Activated CD4-positive, alpha-beta T cell treated with anti-CD3 and anti-CD28 coated beads, Interleukin-2, amount 50 U/mL, for 1 hour (primary cell): ENCODE data around the gene DCST2.

Experiments
- DNase-seq: peaks from one replicate; pipeline ENCODE4 v3.0.0-alpha.2; 2020

DCST2 gene

DNA sequence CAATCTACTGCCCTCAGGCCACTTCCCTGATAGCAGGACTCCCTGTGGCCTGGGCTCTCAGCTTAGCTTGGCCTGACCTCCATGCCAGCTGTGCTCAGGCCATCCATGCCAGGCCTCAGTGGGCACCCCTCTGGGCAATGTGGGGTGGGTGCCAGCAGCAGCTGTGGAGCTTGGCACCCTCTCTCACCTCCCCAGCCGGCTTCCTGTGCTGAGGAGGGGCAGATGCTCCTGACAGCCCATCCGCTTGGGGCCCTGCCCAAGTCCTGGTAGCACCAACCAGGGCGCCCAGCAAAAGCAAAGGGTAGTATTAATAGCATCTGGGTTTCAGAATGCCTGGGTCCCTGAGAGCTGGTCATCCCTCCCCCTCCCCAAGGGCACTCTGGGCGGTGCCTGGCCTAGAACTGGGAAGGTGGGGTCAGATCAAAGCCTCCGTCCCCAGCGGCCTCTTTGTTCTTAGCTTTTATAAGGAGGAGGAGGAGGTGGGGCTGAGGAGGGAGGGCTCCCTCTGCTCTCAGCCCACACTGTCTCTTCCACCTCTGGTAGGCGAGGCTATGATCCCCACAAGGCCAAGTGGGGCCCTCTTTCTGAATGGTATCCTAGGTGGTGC lies 36.1 kb upstream of the DCST2 start:
- DNase-seq, result no peak

DNA sequence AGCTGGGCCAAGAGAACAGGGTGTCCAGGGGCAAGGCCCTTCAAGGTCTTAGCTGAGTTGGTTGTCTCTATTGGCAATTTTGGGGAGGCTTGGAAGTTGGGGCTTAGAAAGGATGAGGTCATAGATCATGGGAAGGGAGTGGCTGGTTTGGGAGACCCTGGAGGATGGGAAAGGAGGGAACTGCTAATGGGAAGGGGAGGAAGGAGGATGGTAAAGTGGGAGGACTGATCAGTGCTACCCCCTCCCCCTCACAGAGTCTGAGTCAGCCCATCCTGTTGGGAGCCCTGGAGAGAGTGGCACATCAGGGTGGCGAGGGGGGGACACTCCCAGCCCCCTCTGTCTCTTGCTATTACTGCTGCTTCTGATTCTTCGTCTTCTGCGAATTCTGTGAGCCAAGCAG lies 35.0 kb upstream of the DCST2 start:
- no peak for DNase-seq

DNA sequence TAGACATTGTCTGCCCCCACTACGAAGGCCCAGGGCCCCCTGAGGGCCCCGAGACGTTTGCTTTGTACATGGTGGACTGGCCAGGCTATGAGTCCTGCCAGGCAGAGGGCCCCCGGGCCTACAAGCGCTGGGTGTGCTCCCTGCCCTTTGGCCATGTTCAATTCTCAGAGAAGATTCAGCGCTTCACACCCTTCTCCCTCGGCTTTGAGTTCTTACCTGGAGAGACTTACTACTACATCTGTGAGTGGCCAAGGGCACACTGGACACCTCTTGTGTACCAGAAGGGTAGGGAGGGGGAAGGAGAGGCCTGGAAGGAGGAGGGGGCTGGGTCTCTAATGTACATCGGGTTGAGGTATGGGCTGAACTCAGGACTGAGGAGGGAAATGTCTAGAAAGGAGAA lies 33.2 kb upstream of the DCST2 start:
- no peak for DNase-seq

DNA sequence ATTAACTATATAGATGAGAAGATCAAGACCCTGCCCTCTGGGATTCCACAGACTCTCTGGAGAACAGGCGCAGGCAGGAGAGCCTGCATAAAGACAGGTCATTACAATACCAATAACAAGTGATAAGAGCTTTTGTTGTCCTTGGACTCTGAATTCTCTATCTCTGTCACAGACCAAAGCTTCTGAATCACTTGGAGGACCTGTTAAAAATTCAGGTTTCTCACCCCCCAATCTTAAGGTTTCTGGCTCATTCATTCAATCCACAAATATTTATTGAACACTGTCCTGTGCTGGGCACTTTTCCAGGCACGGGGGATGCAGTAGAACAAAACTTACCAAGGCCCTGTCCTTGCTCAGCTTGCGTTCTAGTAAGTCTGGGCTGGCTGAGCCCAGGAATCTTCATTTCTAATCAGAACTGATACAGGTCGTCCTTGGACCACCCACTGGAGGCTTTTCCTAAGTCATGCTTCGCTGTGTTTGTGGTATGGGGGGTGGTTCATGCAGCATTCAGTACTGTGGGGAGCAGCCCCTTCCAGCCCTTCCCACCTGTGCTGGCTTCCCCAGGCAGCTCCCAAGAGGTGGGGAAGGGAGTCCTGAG lies 31.4 kb upstream of the DCST2 start:
- DNase-seq, result no peak

DNA sequence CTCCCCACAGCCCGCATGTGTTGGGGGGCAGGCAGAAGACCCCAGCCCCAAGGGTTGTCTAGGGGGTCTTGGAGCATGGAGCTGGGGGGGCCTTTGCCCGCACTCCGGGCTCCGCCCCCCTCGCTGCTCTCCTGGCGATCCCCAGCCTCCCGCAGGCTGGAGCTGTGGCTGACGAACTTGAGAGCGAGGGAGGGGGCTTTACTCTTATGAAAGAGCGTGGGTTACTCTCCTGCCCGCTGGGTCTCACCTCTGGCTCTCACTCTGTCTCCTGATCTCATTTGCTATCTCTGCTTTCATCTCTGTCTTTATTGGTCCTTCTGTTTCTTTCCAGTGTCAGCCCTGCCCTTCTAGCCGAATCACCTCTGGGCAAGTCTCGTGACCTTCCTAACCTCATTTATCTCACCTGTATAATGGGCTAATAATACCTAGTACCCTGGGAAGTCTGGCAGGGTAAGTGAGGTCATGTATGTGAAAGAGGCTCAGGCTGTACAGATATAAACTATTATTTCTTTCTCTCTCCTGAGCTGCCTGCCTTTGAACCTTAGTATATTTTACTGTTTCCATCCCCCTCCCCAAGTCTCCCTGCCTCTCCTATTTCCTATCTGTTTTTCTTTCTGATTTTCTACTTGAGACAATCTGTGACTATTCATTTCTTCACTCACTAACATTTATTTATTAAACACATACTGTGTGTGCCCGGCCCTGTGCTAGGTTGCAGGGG lies 30.7 kb upstream of the DCST2 start:
- no peak for DNase-seq

DNA sequence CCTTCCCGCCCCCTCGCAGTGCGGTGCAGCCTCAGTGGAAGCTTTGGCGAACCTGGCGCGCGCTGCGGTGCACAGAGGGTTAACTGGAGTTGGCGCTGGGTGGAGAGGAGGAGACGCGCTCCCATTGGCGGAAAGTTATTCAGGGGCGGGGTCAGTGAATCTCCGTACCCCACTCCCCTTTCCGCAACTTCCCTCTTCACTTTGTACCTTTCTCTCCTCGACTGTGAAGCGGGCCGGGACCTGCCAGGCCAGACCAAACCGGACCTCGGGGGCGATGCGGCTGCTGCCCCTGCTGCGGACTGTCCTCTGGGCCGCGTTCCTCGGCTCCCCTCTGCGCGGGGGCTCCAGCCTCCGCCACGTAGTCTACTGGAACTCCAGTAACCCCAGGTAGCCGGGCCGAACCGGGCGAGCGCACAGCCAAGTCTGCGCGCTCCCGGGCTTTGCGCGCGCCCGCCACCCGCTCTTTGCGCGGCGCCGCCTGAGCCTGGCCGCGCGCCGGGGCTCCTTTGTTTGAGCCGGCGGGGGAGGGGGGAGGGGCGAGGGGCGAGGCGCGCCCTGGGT lies 30.0 kb upstream of the DCST2 start, which contains the start of gene EFNA4:
Gene EFNA4 (plus strand): TSS at position 191 of the 561 bp plus-strand sequence. CDS start 84 bp downstream, at position 275.
- peak; percentile 81 for DNase-seq

DNA sequence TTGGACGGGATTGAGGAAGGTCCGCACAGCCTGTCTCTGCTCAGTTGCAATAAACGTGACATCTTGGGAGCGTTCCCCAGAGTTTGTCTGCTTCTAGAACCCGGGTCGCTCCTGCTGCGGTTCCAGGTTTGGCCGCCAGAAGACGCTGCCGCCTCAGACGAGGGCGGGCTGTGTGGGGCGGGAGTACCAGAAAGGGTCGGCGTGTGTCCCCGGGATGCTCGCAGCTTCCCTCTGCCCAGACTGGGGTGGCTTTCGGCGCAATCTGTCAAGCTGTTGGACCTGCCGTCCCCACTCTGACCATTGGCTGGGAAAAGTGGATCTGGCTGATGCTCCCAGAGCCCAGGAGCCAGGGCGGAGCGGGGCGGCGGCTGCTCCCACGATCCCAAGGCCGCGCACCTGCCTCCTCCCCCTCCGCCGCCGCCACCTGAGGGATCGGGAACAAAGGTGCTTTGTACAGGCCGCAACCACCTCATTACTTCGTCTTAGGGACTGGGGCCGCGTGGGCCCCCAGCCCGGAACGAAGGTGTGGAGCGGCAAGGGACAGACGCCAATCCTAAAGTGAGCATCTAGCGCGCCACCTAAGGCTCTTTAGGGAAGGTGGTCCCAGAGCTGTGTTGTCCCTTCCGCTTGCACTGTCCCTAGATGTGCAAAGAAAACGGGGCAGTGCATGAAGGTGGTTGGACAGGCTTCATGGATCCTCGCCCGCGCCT lies 29.3 kb upstream of the DCST2 start:
- peak; percentile 76 for DNase-seq

DNA sequence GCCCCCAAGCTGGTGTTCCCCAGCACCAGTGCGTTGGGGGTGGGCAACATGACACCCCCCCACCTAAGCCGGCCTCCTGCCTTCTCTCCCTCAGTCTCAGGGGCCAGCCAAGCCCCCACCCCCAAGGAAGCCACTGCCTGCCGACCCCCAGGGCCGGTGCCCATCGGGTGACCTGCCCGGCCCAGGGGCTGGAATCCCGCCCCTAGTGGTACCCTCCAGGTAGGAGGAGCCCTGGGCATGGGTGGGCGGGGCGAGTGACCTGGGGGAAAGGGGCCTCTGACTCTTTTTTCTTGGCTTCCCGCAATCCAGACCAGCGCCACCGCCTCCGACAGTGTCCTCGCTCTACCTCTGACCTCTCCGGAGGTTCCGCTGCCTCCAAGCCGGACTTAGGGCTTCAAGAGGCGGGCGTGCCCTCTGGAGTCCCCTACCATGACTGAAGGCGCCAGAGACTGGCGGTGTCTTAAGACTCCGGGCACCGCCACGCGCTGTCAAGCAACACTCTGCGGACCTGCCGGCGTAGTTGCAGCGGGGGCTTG lies 28.6 kb upstream of the DCST2 start:
- no peak for DNase-seq

DNA sequence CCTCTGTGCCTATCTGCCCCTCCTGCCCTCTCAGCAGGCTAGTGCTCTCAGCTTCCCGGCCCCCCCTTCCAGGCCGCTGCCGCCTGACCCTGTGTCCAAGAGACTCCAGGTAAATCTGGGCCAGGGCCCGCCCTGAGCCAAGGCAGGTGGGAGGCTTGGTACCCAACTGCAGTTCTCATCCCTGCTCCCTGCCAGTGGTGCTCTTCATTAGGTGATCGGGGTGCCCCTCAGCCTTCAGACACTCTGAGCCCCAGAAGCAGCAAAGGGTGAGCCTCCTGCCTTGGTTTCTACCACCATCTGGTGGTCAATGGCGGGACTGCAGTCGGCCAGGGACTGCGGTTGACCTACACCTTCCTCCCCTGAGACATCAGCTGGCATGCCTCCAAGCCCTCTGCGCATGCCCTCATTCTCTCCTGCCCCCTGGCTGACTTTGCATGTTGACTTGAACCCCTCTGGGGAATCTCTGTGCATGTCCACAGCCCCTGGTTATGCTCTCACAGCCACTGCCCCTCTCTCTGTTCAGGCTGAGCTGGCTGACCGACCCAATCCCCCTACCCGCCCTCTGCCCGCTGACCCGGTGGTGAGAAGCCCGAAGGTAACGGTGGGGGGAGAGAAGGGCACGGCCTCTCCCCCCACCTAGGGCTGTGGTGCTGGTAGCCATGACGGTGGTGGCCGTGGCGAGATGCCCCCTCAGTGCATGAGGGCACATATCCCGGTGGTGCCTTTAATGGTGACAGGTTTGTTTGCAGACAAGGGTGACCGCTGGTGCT lies 28.0 kb upstream of the DCST2 start:
- peak; percentile 97 for DNase-seq

DNA sequence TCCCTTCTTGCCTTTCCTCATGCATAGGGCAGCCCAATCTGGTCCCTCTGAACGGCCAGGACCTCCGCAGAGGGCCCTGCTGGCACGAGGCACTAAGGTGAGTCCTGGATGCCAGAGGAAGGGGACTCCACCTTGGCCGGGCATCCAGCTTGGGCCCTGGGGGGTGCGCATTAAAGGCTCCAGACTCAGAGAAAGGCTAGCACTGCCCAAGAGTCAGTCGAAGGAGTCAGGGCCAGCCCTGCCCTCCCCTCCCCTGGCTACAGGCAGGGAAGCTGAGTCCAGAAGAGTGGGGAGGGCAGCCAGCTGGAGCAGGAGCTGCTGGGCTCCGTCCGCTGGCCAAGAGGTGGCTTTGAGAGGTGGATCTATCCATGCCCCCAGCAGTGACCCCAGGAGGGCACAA lies 27.2 kb upstream of the DCST2 start:
- no peak for DNase-seq

DNA sequence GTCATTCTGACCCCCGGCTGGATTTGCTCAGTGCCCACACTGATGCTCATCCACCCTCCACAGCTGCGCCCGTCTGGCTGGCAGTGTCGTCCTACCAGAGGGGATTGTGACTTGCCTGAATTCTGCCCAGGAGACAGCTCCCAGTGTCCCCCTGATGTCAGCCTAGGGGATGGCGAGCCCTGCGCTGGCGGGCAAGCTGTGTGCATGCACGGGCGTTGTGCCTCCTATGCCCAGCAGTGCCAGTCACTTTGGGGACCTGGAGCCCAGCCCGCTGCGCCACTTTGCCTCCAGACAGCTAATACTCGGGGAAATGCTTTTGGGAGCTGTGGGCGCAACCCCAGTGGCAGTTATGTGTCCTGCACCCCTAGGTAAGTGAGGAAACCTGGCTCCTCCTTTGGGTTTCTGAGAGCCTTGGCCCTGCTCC lies 24.2 kb upstream of the DCST2 start:
- no peak for DNase-seq

DNA sequence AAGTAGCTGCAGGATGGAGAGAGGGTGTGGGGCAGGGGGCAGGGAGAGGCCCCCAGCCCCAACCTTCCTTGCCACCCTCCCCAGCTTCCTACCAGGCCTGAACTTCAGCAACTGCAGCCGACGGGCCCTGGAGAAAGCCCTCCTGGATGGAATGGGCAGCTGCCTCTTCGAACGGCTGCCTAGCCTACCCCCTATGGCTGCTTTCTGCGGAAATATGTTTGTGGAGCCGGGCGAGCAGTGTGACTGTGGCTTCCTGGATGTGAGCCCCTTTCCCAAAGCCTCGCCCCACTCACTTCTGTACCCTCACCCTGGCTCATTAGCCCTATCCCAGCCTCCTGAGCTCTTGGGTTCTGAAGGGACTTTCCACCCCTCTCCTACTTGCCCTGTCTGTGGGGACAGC lies 23.5 kb upstream of the DCST2 start:
- no peak for DNase-seq

DNA sequence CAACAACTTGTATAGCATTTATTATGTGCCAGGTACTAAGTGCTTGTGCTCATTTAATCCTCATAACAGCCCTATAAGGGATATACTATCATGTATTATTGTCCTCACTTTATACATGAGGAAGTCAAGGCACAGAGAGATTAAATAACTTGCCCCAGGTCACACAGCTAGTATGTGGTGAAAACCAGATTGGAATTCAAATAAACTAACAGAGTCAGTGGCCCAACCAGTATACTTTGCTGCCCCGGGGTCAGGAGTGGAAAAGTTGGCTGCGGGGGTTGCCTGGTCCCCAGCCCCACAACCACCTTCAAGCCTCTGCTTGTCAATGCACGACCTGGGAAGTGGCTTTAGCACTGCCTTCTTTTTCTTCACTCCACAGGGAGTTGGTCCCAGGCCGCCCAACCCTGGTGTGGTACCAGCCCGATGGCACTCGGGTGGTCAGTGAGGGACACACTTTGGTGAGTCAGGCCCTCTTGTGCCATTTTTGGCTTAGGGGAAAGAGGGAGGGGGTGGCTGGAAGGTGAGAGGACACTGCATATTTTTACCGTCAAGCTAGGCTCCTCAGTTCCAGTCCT lies 20.0 kb upstream of the DCST2 start:
- DNase-seq, result no peak

DNA sequence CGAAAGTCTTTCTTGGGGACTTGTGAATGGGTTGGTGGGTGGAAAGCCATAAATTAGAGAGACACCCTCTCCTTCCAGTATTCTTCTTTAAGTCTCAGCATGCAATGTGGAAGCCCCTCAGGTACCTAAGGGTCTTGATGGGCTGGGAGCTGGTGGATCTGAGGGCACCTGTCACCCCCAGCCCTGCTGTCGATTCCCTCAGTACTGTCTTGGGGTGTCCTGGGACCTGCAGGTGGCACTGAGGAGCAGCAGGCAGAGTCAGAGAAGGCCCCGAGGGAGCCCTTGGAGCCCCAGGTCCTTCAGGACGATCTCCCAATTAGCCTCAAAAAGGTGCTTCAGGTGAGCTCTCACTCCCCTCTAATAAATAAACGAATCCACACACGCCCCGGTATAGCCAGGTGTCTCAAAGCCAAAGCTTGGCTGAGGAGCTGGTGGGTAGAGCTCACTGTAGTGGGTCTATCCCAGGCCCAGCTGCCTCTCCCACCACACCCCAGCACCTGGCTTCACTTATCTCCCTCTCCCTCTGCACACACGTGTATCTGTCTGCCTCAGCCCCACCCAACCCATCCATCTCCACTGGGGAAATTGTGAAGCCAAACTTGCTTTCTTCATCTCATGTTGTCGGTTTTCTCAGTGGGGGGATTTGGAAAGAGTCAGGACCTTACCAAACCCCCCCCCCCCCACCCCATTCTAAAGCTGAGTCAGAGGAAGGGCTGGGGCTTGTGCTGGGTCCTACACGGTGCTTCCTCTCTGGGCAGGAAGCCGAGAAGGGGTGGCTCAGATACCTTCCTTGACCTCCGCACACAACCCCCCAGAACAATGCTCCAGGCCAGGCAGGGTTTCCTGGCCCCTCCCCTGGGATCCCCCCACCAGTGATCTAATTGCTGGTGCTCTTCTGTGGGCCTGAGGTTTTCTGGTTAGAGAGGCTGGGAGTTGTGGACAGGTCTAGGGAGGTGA lies 19.1 kb upstream of the DCST2 start:
- peak; percentile 36 for DNase-seq

DNA sequence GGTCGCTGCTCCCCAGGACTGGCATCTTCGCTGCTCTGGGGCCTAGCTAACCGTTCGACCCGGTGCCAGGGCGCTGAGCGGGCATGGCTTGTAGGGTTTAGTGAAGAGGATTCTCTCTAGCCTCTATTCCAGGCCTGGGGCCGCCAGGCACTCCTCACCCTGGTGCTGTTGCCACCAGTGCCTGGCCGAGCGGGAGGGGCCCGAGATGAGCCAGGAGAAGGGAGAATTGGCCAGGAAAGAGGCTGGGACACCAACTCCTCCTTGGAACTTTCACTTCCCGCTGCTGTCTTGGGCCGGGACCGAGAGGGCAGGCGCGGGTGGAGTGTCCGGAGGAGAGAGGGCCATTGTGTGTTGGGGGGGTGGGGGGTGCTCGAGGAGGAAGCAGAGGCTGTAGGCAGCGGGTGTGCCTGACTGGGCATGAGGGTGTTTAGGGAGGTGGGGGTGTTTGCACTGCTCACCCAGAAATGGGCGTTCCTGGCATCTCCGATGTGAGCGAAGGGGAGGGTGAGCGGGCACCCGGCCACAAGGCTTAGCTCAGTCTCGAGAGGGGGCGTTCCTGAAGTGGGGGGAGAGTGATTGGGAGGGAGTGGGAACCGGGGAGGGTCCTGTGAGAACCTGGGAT lies 18.3 kb upstream of the DCST2 start:
- peak; percentile 42 for DNase-seq

DNA sequence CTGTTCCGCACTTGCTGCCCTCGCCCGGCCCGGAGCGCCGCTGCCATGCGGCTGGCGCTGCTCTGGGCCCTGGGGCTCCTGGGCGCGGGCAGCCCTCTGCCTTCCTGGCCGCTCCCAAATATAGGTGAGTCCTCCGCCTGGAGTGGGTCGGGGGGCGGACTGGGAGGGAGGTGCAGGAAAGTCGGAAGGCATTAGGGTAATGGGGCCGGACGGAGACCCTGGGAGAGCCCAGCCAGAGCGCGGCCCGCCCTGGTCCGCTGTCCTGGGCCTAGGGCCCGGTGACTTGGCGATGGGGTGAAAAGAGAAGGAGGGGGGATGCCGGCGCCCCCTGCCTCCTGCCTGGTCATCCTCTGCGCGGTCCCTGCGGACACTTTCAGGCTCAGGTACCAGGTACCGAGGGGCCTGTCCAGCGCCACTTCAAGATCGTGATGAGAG lies 17.8 kb upstream of the DCST2 start:
- no peak for DNase-seq

DNA sequence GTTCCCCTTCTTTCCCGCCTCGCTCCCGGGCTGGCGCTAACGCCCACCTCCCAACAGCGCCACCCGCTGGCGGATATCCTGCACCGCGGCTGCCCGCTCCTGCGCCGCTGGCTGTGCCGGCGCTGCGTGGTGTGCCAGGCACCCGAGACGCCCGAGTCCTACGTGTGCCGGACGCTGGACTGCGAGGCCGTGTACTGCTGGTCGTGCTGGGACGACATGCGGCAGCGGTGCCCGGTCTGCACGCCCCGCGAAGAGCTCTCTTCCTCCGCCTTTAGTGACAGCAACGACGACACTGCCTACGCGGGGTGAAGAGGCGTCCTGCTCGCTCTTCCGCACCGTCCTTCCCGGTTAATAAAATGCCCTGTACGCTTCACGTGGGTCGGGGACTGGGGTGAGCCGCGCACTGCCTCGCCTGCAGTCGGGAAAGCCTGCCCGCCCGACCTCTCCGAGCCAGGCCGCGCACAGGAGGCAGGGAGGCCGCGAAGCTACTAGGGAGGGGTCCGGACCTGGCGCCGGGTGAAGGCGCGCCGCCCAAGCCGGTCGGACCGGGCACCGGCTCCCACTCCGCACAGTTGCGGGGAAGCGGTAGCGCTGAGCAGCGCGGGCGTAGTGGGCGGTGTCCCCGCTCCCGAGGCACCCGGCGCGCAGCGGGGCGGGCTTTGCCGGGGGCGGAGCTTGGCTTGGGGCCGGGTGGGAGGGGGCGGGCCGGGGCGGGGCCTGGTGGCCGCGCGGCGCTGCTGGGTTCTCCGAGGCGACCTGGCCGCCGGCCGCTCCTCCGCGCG lies 17.2 kb upstream of the DCST2 start, which contains the start of gene ADAM15:
Gene ADAM15 (plus strand): TSS at position 757 of the 782 bp plus-strand sequence. CDS start 71 bp downstream, outside the sequence.
- DNase-seq, result peak; percentile 78

DNA sequence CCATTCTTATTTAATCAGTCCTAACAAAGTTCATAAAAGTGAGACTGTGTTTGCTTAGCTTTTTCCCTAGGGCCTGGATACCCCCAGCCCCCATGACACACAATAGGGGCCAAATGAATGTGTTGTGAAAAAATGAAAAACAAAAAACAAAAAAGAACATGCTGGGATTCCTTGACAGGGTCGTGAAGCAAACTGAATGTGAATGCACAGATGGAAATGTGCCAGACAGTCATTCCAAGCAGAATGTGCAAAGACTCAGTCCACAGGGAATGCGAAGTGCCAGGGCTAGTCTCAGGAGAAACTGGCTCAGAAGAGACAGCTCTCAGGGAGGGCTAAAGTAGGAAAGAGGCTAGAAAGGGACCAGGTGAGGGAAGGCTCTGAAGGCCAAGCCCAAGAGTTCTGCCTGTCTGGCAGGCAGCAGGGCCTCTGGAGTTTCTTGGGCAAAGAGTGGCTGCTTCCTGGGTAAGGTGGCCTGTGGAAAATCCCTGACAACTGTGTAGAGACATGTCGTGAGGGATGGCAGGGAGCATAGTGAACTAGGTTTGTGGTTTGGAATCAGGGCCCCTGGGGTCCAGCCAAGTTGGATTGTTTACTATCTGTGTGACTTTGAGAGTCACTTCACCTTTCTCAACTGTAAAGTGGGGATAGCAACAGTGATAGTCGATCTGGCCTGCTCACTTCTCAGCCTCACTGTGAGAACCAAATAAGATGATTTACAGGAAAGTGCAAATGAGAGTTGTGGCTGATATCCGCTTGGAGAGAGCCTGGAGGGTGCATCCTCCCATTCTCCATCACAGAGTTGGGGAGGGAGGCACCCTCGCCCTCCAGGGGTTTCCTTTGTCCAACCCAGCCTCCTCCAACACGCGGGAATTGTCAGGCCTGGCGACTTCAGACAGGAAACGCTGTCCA lies 16.3 kb upstream of the DCST2 start:
- DNase-seq, result no peak
